ENCODE measurements around the gene FAM53B.

The FAM53B gene

GRCh38 chr10:124653811-124654651, 90.1 kb downstream of the FAM53B start:
- H3K4me3 ChIP-seq (ENCODE audit: low read depth, low read length) = no peak overlapping the region
- no peak for DNase-seq (ENCODE audit: low read depth)

- no peak overlapping the region for H3K4me3 ChIP-seq (ENCODE audit: low read depth, low read length)
- DNase-seq (ENCODE audit: low read depth) = no peak
Observed at GRCh38 chr10:124653311-124653710, 90.9 kb downstream of the FAM53B start.

DNA sequence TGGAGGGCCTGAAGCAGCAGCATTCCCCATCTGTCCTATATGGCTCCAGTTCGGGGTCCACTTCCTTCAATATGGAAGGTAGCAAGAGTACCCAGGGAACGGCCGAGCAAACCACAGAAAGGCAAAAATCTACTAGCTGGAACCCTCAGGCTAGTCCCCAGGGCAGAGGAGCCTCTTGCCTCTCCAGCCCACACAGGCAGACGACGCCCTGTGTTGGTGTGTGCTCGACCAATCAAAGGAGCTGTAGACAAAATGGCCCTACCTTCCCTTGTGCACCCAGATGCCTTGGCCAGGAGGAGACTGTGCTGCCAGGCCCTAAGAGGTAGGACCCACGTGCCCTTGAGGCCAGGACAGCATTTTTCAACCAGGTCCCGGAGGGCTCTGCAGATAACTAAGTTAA, 91.5 kb downstream of the FAM53B start:
- no peak overlapping the region for H3K4me3 ChIP-seq (ENCODE audit: low read depth, low read length)

GRCh38 chr10:124652200-124652599, 92.0 kb downstream of the FAM53B start:
- DNase-seq (ENCODE audit: low read depth) = no peak
- no peak overlapping the region for H3K4me3 ChIP-seq (ENCODE audit: low read depth, low read length)

More for the DNA sequence above, 91.5 kb downstream of the FAM53B start:
- no peak for DNase-seq (ENCODE audit: low read depth)

GRCh38 chr10:124651402-124651891, 92.7 kb downstream of the FAM53B start:
- DNase-seq (ENCODE audit: low read depth) = no peak
- no peak overlapping the region for H3K4me3 ChIP-seq (ENCODE audit: low read depth, low read length)

DNA sequence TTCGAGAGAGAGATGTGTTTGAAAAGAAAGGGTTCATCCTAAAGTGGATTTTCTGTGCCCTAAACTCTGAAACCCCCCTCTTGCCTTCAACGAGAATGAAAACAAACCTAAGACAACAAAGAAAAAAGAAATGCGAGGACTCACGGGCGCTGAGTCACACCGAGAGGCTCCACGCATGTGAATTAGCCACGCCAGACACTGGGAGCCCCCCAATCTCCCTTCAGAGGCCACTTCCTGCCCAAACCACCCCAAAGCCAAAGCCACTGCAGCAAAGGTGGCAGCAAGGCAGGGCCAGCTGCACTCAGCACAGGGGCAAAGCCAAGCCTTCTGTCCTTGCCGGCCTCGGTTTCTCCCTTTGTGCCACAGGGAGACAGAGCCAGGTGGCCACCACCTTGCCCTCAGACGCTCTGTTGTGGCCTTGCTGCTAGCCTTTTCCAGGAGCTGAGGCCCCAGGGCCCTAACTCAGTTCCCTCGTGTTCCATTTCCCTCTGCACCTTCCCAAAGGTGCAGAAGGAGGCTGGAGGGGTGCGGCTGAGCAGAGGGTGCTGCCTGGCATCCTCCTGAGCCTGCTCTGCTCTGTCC, 93.3 kb downstream of the FAM53B start:
- DNase-seq (ENCODE audit: low read depth) = no peak
- H3K4me3 ChIP-seq (ENCODE audit: low read depth, low read length) = no peak overlapping the region

GRCh38 chr10:124650263-124650662, 93.9 kb downstream of the FAM53B start:
- no peak for DNase-seq (ENCODE audit: low read depth)
- H3K4me3 ChIP-seq (ENCODE audit: low read depth, low read length) = no peak overlapping the region

- no peak overlapping the region for H3K4me3 ChIP-seq (ENCODE audit: low read depth, low read length)
- no peak for DNase-seq (ENCODE audit: low read depth)
Observed at GRCh38 chr10:124649214-124649613, 95.0 kb downstream of the FAM53B start.

DNA sequence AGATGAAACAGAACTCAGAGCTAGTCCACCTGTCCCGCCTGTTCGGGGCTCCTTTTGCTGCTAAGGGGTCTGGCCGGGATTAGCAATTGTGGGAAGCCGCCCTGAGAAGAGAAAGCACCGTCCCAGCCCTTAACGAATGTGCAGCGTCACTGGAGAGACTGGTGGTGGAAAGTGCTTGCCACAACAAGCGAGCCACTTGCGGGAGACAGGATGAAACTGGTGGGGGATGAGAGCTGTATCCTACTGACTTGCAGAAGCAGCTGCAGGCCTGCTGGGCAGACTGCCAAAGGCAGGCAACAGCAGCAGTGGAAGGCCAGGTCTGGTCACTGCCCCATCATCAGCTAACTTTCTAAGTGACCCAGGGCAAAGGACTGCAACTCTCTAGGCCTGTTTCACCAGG, 95.4 kb downstream of the FAM53B start:
- DNase-seq (ENCODE audit: low read depth) = peak; percentile 89
- H3K4me3 ChIP-seq (ENCODE audit: low read depth, low read length) = no peak overlapping the region

GRCh38 chr10:124648131-124648475, 96.1 kb downstream of the FAM53B start:
- H3K4me3 ChIP-seq (ENCODE audit: low read depth, low read length) = no peak overlapping the region
- DNase-seq (ENCODE audit: low read depth) = no peak

DNA sequence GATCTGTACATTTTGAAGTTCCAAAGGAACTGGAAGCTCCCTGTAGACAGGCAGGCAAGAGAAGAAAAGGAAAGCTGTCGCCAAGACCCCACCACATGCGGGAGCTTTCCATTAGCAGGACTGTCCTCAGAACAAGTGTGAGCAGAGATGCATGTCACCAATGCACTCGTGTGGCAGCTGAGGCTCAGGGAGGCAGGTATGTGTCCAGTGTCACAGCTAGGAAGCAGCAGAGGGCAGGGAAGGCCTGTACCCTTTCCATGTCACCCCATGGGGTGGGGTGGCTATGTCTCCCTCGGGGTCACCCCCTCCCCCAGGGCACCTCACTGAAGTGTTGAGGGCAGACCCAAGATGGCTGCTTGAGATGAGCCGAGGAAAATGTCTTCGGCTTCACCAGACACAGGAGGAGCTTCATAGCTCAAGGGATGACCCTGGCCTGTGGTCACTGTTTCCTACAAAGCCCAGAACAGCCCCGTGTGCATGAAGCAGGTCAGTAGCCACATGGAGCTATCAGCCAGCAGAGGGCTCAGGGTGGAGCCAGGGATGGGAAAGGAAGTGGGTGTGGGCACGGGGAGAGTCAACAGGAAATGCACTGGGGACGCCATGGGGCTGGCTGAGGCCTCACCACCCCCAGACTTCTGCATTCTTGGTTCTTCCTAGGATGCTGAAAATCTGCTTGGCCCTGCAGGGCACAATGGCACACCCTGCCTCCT, 96.6 kb downstream of the FAM53B start:
- H3K4me3 ChIP-seq (ENCODE audit: low read depth, low read length) = no peak overlapping the region

GRCh38 chr10:124646483-124647352, 97.5 kb downstream of the FAM53B start:
- H3K4me3 ChIP-seq (ENCODE audit: low read depth, low read length) = no peak overlapping the region
- DNase-seq (ENCODE audit: low read depth) = no peak

More for the DNA sequence above, 96.6 kb downstream of the FAM53B start:
- DNase-seq (ENCODE audit: low read depth) = no peak

GRCh38 chr10:124645467-124646095, 98.6 kb downstream of the FAM53B start:
- no peak overlapping the region for H3K4me3 ChIP-seq (ENCODE audit: low read depth, low read length)
- no peak for DNase-seq (ENCODE audit: low read depth)

GRCh38 chr10:124644771-124645415, 99.3 kb downstream of the FAM53B start:
- H3K4me3 ChIP-seq (ENCODE audit: low read depth, low read length) = no peak overlapping the region
- no peak for DNase-seq (ENCODE audit: low read depth)

GRCh38 chr10:124644236-124644635, 99.9 kb downstream of the FAM53B start:
- no peak for DNase-seq (ENCODE audit: low read depth)
- no peak overlapping the region for H3K4me3 ChIP-seq (ENCODE audit: low read depth, low read length)

DNA sequence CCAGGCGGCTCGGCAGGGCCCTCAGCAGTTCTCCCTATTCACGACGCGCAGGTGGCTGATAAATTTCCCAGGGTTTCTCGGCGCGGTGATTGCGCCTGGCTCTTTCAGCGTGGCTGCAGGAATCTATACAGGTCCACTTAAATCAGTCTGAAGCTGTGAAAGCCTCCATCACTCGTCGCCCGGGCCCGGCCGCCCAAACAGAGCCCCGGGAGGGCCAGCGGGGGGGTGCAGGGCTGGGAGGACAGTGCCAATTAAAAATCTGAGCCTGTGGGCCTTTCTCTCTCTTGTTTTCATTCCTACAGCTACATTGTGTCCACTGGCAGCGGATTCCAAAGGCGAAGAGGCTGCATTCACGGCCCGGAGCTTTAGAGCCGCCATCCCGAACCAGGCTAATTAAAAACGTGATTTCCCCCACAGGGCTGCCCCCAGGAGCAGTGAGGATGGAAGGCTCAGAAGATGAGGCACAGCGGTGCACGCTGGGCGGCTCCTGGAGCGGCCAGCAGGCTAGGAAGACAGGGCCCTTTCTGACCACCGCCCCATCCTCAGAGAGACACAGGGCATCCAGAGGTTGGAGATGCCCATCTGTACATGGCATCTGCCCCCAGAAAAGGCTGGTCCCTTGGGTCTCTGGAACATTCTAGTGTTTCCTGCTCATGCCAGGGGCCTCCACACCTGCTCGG, 100.7 kb downstream of the FAM53B start:
- no peak overlapping the region for H3K4me3 ChIP-seq (ENCODE audit: low read depth, low read length)
- no peak for DNase-seq (ENCODE audit: low read depth)

- no peak overlapping the region for H3K4me3 ChIP-seq (ENCODE audit: low read depth, low read length)
- DNase-seq (ENCODE audit: low read depth) = no peak
Observed at GRCh38 chr10:124642088-124642710, 102.0 kb downstream of the FAM53B start.

Measured in skeletal muscle cell (primary cell).